PC-9 (cell line): ENCODE measurements around the gene OBP2A.
"Not testable (repeated sequence)": the region's sequence is repeated elsewhere in the genome, so short reads cannot be mapped to it uniquely, and the experiment has no call there.

Experiments
- CTCF ChIP-seq: fragments of 200-600 bp; sonication (generic); conservative IDR thresholded peaks from 2 replicates; pipeline ENCODE4 v1.6.1; 2017; ENCODE audit warnings: mixed run types, antibody characterized with exemption, mild to moderate bottlenecking, moderate library complexity
- EZH2 ChIP-seq: fragments of 200-600 bp; sonication (generic); IDR thresholded peaks from 2 replicates; pipeline ENCODE4 v1.8.0; 2017; ENCODE audit warnings: antibody characterized with exemption, low read depth

- TF ChIP-seq CTCF, EZH2: not testable (repeated sequence)
Measured at GRCh38 chr9:135549478-135550343, 3.8 kb downstream of the OBP2A start.
